Activated CD8-positive, alpha-beta memory T cell treated with anti-CD3 and anti-CD28 coated beads, Interleukin-2, amount 50 U/mL, for 48 hours (primary cell): ENCODE data around the gene TRIP6.
A peak's percentile ranks its signal among the peaks of the same experiment; 100 is the strongest.
"Not testable (repeated sequence)": the region's sequence is repeated elsewhere in the genome, so short reads cannot be mapped to it uniquely, and the experiment has no call there.

Experiments used
- DNase-seq: peaks from one replicate; pipeline ENCODE4 v3.0.0-alpha.2; 2020

TRIP6 gene

GRCh38 chr7:100892364-100893317 is 25.5 kb downstream of the TRIP6 start:
- no peak for DNase-seq

- DNase-seq: no peak
Observed at GRCh38 chr7:100893318-100893895, 26.2 kb downstream of the TRIP6 start.

GRCh38 chr7:100893910-100894721 is 26.9 kb downstream of the TRIP6 start:
- DNase-seq: no peak

- peak; percentile 88 for DNase-seq
Observed at GRCh38 chr7:100894860-100895700, 27.9 kb downstream of the TRIP6 start.

GRCh38 chr7:100895701-100895955 is 28.4 kb downstream of the TRIP6 start, which contains the start of gene ACHE:
Gene ACHE, minus strand, starts transcription at chr7:100895888. Its CDS starts 1,656 bp downstream, at chr7:100894232.
- DNase-seq: no peak

- peak; percentile 72 for DNase-seq
Observed at GRCh38 chr7:100895956-100896731, 29.0 kb downstream of the TRIP6 start.

GRCh38 chr7:100896732-100897608 is 29.8 kb downstream of the TRIP6 start:
- peak; percentile 89 for DNase-seq

- no peak for DNase-seq
Observed at GRCh38 chr7:100897772-100898454, 30.7 kb downstream of the TRIP6 start.

GRCh38 chr7:100899432-100899831 is 32.2 kb downstream of the TRIP6 start:
- DNase-seq: no peak

- DNase-seq: no peak
Observed at GRCh38 chr7:100900978-100901377, 33.8 kb downstream of the TRIP6 start.

GRCh38 chr7:100901921-100902332 is 34.7 kb downstream of the TRIP6 start:
- DNase-seq: no peak

- DNase-seq: no peak
Observed at GRCh38 chr7:100902638-100903037, 35.5 kb downstream of the TRIP6 start.

- DNase-seq: no peak
Observed at GRCh38 chr7:100908512-100908911, 41.3 kb downstream of the TRIP6 start.

GRCh38 chr7:100910443-100910842 is 43.3 kb downstream of the TRIP6 start:
- DNase-seq: not testable (repeated sequence)

- DNase-seq: no peak
Observed at GRCh38 chr7:100911484-100911883, 44.3 kb downstream of the TRIP6 start.

- no peak for DNase-seq
Observed at GRCh38 chr7:100914208-100914878, 47.2 kb downstream of the TRIP6 start.

- DNase-seq: no peak
Observed at GRCh38 chr7:100914879-100915447, 47.8 kb downstream of the TRIP6 start.

GRCh38 chr7:100919335-100919734 is 52.1 kb downstream of the TRIP6 start:
- not testable (repeated sequence) for DNase-seq
